HG02970 (cell line): ENCODE data around the gene HTN3.
A peak's percentile ranks its signal among the peaks of the same experiment; 100 is the strongest.
"Not testable (repeated sequence)": the region's sequence is repeated elsewhere in the genome, so short reads cannot be mapped to it uniquely, and the experiment has no call there.

Experiments used
- ATAC-seq: cut with Tn5 transposase; IDR thresholded peaks from one replicate; pipeline ENCODE4 v1.9.1; 2021; ENCODE audit warnings: mild to moderate bottlenecking, moderate library complexity, moderate number of reproducible peaks; ENCODE audit not compliant: unreplicated experiment, low FRiP score

Gene HTN3

DNA sequence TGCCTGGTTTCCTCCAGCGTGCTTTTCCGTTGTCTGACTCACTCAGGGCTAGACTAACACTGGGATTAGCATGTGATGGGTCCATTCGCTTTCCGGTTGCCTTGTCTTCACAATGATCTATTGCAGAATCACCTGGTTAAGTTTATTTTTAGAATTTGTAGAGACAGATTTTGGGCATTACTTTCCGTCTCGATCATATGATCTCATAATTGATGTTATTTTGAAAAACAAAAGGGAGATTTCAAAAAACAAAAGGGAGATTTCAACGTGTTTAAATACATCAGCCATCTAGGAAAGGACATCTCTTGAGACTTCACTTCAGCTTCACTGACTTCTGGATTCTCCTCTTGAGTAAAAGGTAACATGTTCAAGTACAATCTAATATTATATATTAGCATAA lies at the start of gene HTN3:
Gene HTN3 (plus strand): TSS at position 301 of the 400 bp plus-strand sequence. CDS start 2,282 bp downstream, outside the sequence.
- not testable (repeated sequence) for ATAC-seq

- no peak for ATAC-seq
These were observed 44.2 kb upstream of the HTN3 start for GRCh38 chr4:69984030-69984443.

- ATAC-seq, result no peak
These were observed 41.6 kb upstream of the HTN3 start for GRCh38 chr4:69986663-69987062.

DNA sequence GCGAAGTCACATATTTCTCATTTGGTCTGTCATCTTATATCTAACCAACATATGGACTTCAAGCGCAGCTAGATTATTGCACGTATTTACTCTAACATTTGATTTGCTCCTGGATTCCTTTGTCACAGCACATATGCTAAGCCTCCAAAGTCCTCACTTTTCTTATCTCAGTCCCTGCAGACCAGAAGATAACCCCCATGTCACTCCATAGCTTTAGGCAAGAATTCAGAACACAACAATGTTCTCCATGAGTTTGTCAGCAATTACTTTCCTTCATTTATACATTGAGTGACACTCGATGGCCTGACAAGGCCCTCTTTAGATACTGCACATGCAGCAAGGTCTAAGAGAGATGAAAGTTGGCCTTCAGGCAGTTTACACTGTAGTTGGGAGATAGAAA lies 37.2 kb upstream of the HTN3 start:
- no peak for ATAC-seq

DNA sequence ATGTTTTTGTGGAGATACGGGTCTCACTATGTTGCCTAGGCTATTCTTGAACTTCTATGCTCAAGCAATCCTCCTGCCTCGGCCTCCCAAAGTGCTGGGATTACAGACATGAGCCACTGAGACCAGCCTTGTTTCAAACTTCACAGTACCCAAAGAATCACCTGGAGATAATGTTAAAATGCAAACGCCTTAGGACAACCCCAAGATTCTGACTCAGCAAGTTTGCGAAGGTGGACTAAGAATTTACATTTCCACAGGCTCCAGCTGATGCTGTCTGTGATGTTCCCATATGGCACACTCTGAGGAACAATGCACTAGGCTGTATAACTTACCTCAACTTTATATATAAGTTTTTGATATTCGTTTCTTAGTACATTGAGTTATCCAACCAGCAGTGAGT lies 33.5 kb upstream of the HTN3 start:
- ATAC-seq, result no peak

DNA sequence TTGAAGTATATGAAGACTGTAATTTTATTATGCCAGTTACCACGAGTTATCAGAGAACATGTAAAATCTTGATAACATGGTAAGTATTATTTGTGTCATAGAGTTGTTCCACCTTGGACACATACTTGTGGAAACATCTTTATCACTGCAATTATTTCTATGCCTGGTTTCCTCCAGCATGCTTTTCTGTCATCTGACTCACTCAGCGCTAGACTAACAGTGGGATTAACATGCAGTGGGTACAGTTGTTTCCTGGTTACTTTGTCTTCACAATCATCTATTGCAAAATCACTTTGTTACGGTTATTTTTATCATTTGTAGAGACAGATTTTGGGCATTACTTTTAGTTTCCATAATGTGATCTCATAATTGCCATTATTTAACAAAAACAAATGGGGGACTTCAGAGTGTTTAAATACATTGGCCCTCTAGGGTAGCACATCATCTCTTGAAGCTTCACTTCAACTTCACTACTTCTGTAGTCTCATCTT lies 32.7 kb upstream of the HTN3 start, which contains the start of gene STATH:
Gene STATH (plus strand): TSS at position 441 of the 491 bp plus-strand sequence. CDS start 2,472 bp downstream, outside the sequence.
- no peak for ATAC-seq

- ATAC-seq, result no peak
These were observed 28.8 kb upstream of the HTN3 start for GRCh38 chr4:69999420-69999819.

DNA sequence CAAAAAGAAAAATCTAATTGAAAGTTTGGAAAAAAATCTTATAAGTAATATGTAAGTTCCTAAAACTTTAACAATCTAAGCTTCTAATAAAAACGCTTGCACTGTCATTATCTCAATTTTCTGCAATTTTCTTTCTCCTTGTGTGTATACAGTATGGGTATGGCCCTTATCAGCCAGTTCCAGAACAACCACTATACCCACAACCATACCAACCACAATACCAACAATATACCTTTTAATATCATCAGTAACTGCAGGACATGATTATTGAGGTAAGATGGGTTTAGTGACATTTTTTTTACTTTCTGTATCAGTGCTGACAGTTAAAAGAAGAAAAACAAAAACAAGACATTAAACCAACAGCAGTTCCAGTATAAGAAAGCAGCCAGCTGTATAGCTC lies 27.5 kb upstream of the HTN3 start:
- ATAC-seq, result no peak

DNA sequence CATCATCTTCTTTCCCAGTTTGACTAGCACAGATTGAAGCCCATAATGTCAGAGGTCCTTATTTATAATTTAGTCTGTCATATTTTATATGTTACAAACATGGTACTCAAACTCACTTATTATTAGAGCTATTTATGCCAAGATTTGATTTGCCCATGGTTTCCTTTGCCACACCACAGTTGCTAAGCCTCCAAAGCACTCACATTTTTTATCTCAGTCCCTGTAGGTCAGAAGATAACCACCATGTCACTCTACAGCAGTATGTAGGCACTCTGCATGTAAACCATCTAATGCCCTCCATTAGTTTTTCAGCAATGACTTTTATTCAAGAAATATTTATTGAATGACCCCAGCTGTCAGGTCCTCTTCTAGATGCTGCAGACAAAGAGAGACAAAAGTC lies 25.8 kb upstream of the HTN3 start:
- ATAC-seq, result no peak

DNA sequence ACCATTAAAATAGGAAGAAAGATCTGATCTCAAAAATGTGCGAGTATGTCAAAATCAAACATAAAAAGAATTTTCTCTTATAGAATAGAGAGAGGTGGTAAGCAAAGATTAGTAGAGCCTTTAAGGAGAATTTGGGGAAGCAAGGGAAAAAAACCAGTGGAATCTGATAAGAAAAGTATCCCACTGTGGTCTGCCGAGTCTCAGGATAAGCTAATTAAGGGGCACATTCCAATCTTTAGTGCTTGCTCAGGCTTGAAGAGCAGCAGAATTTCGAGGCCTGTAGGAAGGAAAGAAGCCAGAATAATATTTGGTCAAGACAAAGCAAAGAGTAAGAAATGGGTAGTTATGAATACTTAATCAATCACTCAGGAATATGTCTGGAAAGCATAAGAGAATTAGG lies 19.5 kb upstream of the HTN3 start:
- no peak for ATAC-seq

DNA sequence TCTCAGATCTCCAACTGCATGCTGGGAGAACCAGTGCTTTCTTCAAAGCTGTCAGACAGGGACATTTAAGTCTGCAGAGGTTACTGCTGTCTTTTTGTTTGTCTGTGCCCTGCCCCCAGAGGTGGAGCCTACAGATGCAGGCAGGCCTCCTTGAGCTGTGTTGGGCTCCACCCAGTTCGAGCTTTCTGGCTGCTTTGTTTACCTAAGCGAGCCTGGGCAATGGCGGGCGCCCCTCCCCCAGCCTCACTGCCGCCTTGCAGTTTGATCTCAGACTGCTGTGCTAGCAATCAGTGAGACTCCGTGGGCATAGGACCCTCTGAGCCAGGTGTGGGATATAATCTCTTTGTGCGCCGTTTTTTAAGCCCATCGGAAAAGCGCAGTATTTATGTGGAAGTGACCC lies 9.3 kb upstream of the HTN3 start:
- ATAC-seq, result not testable (repeated sequence)

DNA sequence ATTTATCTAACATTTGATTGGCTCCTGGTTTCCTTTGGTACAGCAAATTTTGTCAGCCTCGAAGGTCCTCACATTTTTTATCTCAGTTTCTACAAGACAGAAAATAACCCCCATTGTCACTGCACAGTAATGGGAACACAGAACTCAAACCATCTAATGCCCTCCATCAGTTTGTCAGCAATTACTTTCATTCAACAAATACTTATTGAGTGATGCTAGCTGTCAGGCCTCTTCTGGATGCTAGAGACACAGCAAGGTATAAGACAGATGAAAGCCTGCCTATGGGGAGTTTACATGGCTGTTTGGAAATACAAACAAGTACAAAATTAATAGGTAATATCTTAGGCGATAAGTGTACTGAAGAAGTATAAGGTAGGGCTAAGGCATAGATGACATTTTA lies 5.0 kb upstream of the HTN3 start:
- ATAC-seq, result no peak

- ATAC-seq, result no peak
These were observed 1.2 kb upstream of the HTN3 start for GRCh38 chr4:70027011-70027410.

- ATAC-seq, result not testable (repeated sequence)
These were observed 9.3 kb downstream of the HTN3 start for GRCh38 chr4:70037559-70037958.

- ATAC-seq, result not testable (repeated sequence)
These were observed 11.7 kb downstream of the HTN3 start for GRCh38 chr4:70039928-70040327.

GRCh38 chr4:70041652-70042286 lies 13.5 kb downstream of the HTN3 start:
- ATAC-seq, result no peak

- not testable (repeated sequence) for ATAC-seq
These were observed 21.9 kb downstream of the HTN3 start, which contains the start of gene HTN1 for GRCh38 chr4:70050138-70050537. Gene HTN1 (plus strand): TSS chr4:70050438. CDS start chr4:70053077, 2,639 bp downstream.

DNA sequence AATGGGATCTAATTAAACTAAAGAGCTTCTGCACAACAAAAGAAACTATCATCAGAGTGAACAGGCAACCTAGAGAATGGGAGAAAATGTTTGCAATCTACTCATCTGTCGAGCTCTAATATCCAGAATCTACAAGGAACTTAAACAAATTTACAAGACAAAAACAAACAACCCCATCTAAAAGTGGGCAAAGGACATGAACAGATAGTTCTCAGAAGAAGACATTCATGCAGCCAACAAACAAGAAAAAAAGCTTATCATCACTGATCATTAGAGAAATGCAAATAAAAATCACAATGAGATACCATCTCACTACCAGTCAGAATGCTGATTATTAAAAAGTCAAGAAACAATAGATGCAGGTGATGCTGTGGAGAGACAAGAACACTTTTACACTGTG lies 28.3 kb downstream of the HTN3 start:
- not testable (repeated sequence) for ATAC-seq

DNA sequence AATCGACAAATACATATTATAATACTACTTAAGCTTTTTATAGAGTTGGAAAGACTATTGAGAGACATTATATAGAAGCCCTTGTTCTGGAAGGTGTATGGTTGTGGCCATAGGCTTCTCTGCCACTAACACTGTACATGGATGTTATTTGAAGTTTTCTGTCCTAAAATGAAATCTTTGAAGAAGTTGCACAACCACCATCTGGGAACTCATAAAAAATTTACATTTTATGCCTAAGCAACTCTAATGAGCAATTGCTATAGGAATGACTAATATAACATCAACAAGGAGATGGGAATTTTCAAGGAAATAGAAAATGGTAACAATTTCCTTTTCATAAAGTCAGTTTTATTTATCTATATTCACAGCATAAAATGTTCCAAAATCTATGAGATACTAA lies 29.4 kb downstream of the HTN3 start:
- no peak for ATAC-seq

GRCh38 chr4:70059149-70059548 lies 30.9 kb downstream of the HTN3 start:
- no peak for ATAC-seq

DNA sequence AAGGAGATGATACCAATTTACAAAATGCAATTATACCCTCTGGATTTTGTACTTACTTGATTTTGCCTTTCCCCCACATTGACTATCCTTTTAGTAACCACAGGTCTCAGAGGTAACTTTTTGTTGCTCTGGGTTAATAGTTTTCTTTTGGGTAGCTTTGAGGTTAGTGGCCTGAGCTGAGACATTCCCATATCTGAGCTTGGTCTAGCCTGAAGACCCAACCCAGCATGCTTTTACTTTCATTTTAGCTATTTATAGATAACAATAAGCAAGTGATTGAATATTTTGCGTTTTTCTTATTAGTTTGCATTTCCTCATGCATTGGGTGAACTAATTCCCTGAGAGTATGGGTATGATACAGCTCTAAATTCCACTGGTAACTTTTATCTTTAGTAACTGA lies 33.7 kb downstream of the HTN3 start:
- peak; percentile 94 for ATAC-seq

DNA sequence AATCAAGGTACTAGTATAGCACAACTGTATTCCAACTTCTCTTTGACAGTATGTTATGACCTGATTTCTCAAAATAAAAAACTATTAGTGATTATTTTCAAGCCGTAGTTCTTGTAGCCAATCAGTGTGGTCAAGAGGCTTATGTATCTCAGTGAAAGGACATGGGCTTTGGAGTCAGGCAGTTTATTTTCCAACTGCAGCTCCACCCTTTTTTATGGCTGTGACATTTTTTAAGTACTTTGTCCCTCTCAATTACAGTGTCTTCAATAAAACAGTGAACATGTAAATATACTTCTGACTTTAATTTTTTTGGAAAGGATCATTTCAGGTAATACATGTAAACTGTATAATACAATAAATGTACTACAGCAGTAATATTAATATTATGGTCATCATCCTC lies 51.9 kb downstream of the HTN3 start:
- ATAC-seq, result no peak
